Measurements from ENCODE around the gene ARID1B. TPM values are rescaled to one million over a fixed set of nuclear protein-coding genes. Genes with fewer than 3 reads are reported as not detected.
A peak's percentile ranks its signal among the peaks of the same experiment; 100 is the strongest.

ARID1B gene
- total and polyA plus RNA-seq, 2 of the 13 experiments (the other 11 are each of a cell fraction or from before 2014, with no cell fraction given) = 20.1 to 32.6 TPM

GRCh38 chr6:156777577-156778453 is 637 bp downstream of the ARID1B start (continued):
- TF ChIP-seq ZNF264 (CRISPR knock-in tag; IDR thresholded peaks at IDR 0.05) = no peak
- TF ChIP-seq HNRNPH1 (optimal IDR thresholded peaks at IDR 0.05; ENCODE audit: low read depth, low read length) = no peak
- TF ChIP-seq, protein P1, sequence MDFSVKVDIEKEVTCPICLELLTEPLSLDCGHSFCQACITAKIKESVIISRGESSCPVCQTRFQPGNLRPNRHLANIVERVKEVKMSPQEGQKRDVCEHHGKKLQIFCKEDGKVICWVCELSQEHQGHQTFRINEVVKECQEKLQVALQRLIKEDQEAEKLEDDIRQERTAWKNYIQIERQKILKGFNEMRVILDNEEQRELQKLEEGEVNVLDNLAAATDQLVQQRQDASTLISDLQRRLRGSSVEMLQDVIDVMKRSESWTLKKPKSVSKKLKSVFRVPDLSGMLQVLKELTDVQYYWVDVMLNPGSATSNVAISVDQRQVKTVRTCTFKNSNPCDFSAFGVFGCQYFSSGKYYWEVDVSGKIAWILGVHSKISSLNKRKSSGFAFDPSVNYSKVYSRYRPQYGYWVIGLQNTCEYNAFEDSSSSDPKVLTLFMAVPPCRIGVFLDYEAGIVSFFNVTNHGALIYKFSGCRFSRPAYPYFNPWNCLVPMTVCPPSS (IDR thresholded peaks at IDR 0.05) = no peak
- TF ChIP-seq NFKBIZ (CRISPR knock-in tag; IDR thresholded peaks at IDR 0.05) = no peak
- TF ChIP-seq, protein P2, sequence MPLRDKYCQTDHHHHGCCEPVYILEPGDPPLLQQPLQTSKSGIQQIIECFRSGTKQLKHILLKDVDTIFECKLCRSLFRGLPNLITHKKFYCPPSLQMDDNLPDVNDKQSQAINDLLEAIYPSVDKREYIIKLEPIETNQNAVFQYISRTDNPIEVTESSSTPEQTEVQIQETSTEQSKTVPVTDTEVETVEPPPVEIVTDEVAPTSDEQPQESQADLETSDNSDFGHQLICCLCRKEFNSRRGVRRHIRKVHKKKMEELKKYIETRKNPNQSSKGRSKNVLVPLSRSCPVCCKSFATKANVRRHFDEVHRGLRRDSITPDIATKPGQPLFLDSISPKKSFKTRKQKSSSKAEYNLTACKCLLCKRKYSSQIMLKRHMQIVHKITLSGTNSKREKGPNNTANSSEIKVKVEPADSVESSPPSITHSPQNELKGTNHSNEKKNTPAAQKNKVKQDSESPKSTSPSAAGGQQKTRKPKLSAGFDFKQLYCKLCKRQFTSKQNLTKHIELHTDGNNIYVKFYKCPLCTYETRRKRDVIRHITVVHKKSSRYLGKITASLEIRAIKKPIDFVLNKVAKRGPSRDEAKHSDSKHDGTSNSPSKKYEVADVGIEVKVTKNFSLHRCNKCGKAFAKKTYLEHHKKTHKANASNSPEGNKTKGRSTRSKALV (CRISPR knock-in tag; IDR thresholded peaks at IDR 0.05) = no peak
- TF ChIP-seq ZFP36 (IDR thresholded peaks at IDR 0.05; ENCODE audit: borderline replicate concordance, low read depth, low read length, partially characterized antibody) = no peak
- TF ChIP-seq ZNF337 (CRISPR knock-in tag; IDR thresholded peaks at IDR 0.05; ENCODE audit: borderline replicate concordance, low read depth) = no peak
- TF ChIP-seq MAZ (IDR thresholded peaks at IDR 0.05; ENCODE audit: borderline replicate concordance, low read depth, low read length) = no peak; the same call in 1 of the 2 replicates
- TF ChIP-seq MAZ (CRISPR knock-in tag; IDR thresholded peaks at IDR 0.05; ENCODE audit: low read depth) = peak; percentile 58
- 0 out of 2 replicates have a peak, but pooled peaks have one; percentile 31 for TF ChIP-seq ZBTB8A (CRISPR knock-in tag; IDR thresholded peaks at IDR 0.05; ENCODE audit: borderline replicate concordance, low read depth)
- TF ChIP-seq ZNF83 (CRISPR knock-in tag; IDR thresholded peaks at IDR 0.05; ENCODE audit: borderline replicate concordance) = no peak
- TF ChIP-seq THYN1 (CRISPR knock-in tag; IDR thresholded peaks at IDR 0.05; ENCODE audit: borderline replicate concordance, low read depth) = no peak
- no peak for TF ChIP-seq JDP2 (CRISPR knock-in tag; IDR thresholded peaks at IDR 0.05; ENCODE audit: borderline replicate concordance)
- no peak for TF ChIP-seq KLF15 (CRISPR knock-in tag; IDR thresholded peaks at IDR 0.05; ENCODE audit: borderline replicate concordance)
- TF ChIP-seq CEBPG (CRISPR knock-in tag; IDR thresholded peaks at IDR 0.05) = no peak
- TF ChIP-seq SP5 (CRISPR knock-in tag; IDR thresholded peaks at IDR 0.05; ENCODE audit: borderline replicate concordance, low read depth) = no peak
- TF ChIP-seq ATF7 (IDR thresholded peaks at IDR 0.05) = no peak
- no peak for TF ChIP-seq ATF7 (CRISPR knock-in tag; IDR thresholded peaks at IDR 0.05)
- 0 out of 2 replicates have a peak, but pooled peaks have one; percentile 38 for TF ChIP-seq ZNF616 (CRISPR knock-in tag; IDR thresholded peaks at IDR 0.05; ENCODE audit: low read depth)
- TF ChIP-seq IKZF1 (IDR thresholded peaks at IDR 0.05) = no peak
- TF ChIP-seq PAF1 (CRISPR knock-in tag; IDR thresholded peaks at IDR 0.05) = no peak
- TF ChIP-seq IKZF5 (CRISPR knock-in tag; IDR thresholded peaks at IDR 0.05) = no peak
- 0 out of 2 replicates have a peak, but pooled peaks have one; percentile 8 for TF ChIP-seq PRMT3 (CRISPR knock-in tag; IDR thresholded peaks at IDR 0.05; ENCODE audit: borderline replicate concordance, low read depth)
- no peak for TF ChIP-seq TFE3 (CRISPR knock-in tag; IDR thresholded peaks at IDR 0.05)
- TF ChIP-seq SP1 (IDR thresholded peaks at IDR 0.05) = no peak
- no peak for TF ChIP-seq SP1 (CRISPR knock-in tag; IDR thresholded peaks at IDR 0.05)
